SK-N-MC (cell line): ENCODE results near the gene MPPED2.

Experiments used
- EZH2 ChIP-seq: fragments of 200-600 bp; sonication (generic); IDR thresholded peaks from one replicate; pipeline ENCODE4 v1.6.1; 2017; ENCODE audit warnings: antibody characterized with exemption
- POLR2AphosphoS5 ChIP-seq: IDR thresholded peaks from 2 replicates; pipeline ENCODE4 v1.6.1; 2012; ENCODE audit warnings: mild to moderate bottlenecking, low read depth, low read length, borderline replicate concordance

GRCh38 chr11:30446520-30446919, 139.6 kb downstream of the MPPED2 start:
- TF ChIP-seq POLR2AphosphoS5 = no peak
- no peak for TF ChIP-seq EZH2
